Panc1 (cell line): Measurements from ENCODE around the gene GNB1. TPM values are rescaled to one million over a fixed set of nuclear protein-coding genes. Genes with fewer than 3 reads are reported as not detected.

ENCODE experiments used
- ATAC-seq: fragments of 200-7000 bp; cut with Tn5 transposase; 2 replicates; pipeline ENCODE4 v1.9.1; 2020; ENCODE audit warnings: mild to moderate bottlenecking, moderate library complexity
- BruUV-seq: library from RNA; stranded (reverse); fragments of 400-500 nt; replicated peaks from 2 replicates; lab custom pipeline; 2021; lab: Mats Ljungman, UMichigan
- CTCF ChIA-PET: fragments of 300-600 bp; sonication (Branson Sonifier 250); formaldehyde crosslinking; loops from one replicate; lab custom pipeline; 2022; ENCODE audit warnings: antibody characterized with exemption; lab: Charles Lee
- POLR2A ChIA-PET: fragments of 300-600 bp; sonication (Branson Sonifier 250); formaldehyde crosslinking; loops from one replicate; lab custom pipeline; 2022; ENCODE audit warnings: antibody characterized with exemption; lab: Charles Lee
- DNase-seq: peaks from one replicate; pipeline ENCODE4 v3.0.0-alpha.2; 2010; ENCODE audit warnings: low read depth, low spot score
- H3K27ac ChIP-seq: 2 replicates; pipeline ENCODE4 v1.5.1; 2011; ENCODE audit warnings: mild to moderate bottlenecking, low read length, inconsistent platforms
- H3K27me3 ChIP-seq: fragments of 200-500 bp; sonication (Bioruptor generic); 2 replicates; pipeline ENCODE4 v1.6.0; 2014; ENCODE audit warnings: low read length, inconsistent platforms; ENCODE audit not compliant: control insufficient read depth, insufficient read depth
- H3K36me3 ChIP-seq: fragments of 200-500 bp; sonication (Bioruptor generic); 2 replicates; pipeline ENCODE4 v1.5.1; 2014; ENCODE audit warnings: inconsistent platforms, mild to moderate bottlenecking, low read length, moderate library complexity; ENCODE audit not compliant: control insufficient read depth, insufficient read depth
- H3K4me1 ChIP-seq: 2 replicates; pipeline ENCODE4 v1.5.1; 2011; ENCODE audit warnings: inconsistent platforms, mild to moderate bottlenecking, low read length, moderate library complexity; ENCODE audit not compliant: control insufficient read depth, insufficient read depth
- H3K4me3 ChIP-seq, 2 experiments: 2 replicates each; pipeline ENCODE4 v1.5.1; 2011 to 2012; ENCODE audit warnings: low read depth in 2 of 2, low read length in 2 of 2, mild to moderate bottlenecking in 2 of 2, inconsistent platforms in 1 of 2, moderate library complexity in 1 of 2
- H3K9me3 ChIP-seq: fragments of 200-500 bp; sonication (Bioruptor generic); 2 replicates; pipeline ENCODE4 v1.5.1; 2014; ENCODE audit warnings: low read depth, mild to moderate bottlenecking, inconsistent platforms, low read length, moderate library complexity; ENCODE audit not compliant: control insufficient read depth, insufficient read depth
- POLR2AphosphoS5 ChIP-seq: IDR thresholded peaks from 2 replicates; pipeline ENCODE4 v1.6.1; 2012; ENCODE audit warnings: mild to moderate bottlenecking, low read depth, low read length, moderate library complexity
- SIN3A ChIP-seq: IDR thresholded peaks from 2 replicates; pipeline ENCODE4 v1.6.1; 2012; ENCODE audit warnings: low read depth, mild to moderate bottlenecking, low read length, moderate library complexity, borderline replicate concordance; ENCODE audit not compliant: insufficient read depth
- TCF7L2 ChIP-seq: IDR thresholded peaks from 2 replicates; pipeline ENCODE4 v1.6.1; 2011; ENCODE audit warnings: mild to moderate bottlenecking, low read depth, low read length, inconsistent platforms
- in situ Hi-C: cut with HindIII; loops from 2 replicates; pipeline ENCODE4 v1.10.0; 2016; ENCODE audit warnings: low sequenced_read_pairs, low pct_unique_long_range_greater_than_20kb
- intact Hi-C: fragments of 100-400 bp; cut with micrococcal nuclease; formaldehyde crosslinking; loops from one replicate; pipeline ENCODE4 v1.10.0; 2022; ENCODE audit not compliant: unreplicated experiment
- total RNA-seq: library from RNA; stranded (reverse); gene quantifications from one replicate; pipeline ENCODE4 v1.2.1, GENCODE V29; 2021; ENCODE audit not compliant: unreplicated experiment
- TF ChIP-seq, protein P1 (sequence below): fragments of 450-650 bp; IDR thresholded peaks from 2 replicates; pipeline ENCODE4 v1.5.1; 2017; ENCODE audit warnings: mild to moderate bottlenecking
- TF ChIP-seq, protein P2 (sequence below), 2 experiments: IDR thresholded peaks; 2 replicates each; pipeline ENCODE4 v1.6.1; 2011 to 2012; ENCODE audit warnings: low read depth in 2 of 2, control low read depth in 1 of 2, low read length in 1 of 2, mild to moderate bottlenecking in 1 of 2, moderate library complexity in 1 of 2; ENCODE audit not compliant: insufficient read depth in 1 of 2

Gene GNB1
- total RNA-seq, 1 experiment from 2014 or later: 499 TPM

- TF ChIP-seq POLR2AphosphoS5 (0 out of 2 replicates have a peak, but pooled peaks have one; percentile 2), SIN3A (no peak), TCF7L2 (no peak)
- TF ChIP-seq, protein P1, sequence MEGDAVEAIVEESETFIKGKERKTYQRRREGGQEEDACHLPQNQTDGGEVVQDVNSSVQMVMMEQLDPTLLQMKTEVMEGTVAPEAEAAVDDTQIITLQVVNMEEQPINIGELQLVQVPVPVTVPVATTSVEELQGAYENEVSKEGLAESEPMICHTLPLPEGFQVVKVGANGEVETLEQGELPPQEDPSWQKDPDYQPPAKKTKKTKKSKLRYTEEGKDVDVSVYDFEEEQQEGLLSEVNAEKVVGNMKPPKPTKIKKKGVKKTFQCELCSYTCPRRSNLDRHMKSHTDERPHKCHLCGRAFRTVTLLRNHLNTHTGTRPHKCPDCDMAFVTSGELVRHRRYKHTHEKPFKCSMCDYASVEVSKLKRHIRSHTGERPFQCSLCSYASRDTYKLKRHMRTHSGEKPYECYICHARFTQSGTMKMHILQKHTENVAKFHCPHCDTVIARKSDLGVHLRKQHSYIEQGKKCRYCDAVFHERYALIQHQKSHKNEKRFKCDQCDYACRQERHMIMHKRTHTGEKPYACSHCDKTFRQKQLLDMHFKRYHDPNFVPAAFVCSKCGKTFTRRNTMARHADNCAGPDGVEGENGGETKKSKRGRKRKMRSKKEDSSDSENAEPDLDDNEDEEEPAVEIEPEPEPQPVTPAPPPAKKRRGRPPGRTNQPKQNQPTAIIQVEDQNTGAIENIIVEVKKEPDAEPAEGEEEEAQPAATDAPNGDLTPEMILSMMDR: no peak
- DNase-seq: no peak
- no peaks in the 10 kb centered on the region for H3K9me3 ChIP-seq
- H3K27me3 ChIP-seq: no peaks in the 10 kb centered on the region
- intact Hi-C loops: no loop called here
- no peaks in the 10 kb centered on the region; the same call in 1 of the 2 replicates for H3K4me1 ChIP-seq
- H3K27ac ChIP-seq: no peak overlapping the region
- no peaks in the 10 kb centered on the region; the same call in 1 of the 2 replicates for H3K36me3 ChIP-seq
- H3K4me3 ChIP-seq: no peak overlapping the region
- ChIA-PET POLR2A (interaction anchor here (0.6 kb wide), 1 partner anchor 53 kb away, joined by 6 read pairs; no protein-coding TSS in a partner anchor), CTCF (interaction anchor here (0.7 kb wide), 1 partner anchor 62 kb away, joined by 4 read pairs; no protein-coding TSS in a partner anchor)
- no TSS peak for BruUV-seq
- in situ Hi-C loops: no loop called here
- ATAC-seq: no peak
Measured at GRCh38 chr1:1835546-1835945, 55.3 kb downstream of the GNB1 start.

DNA sequence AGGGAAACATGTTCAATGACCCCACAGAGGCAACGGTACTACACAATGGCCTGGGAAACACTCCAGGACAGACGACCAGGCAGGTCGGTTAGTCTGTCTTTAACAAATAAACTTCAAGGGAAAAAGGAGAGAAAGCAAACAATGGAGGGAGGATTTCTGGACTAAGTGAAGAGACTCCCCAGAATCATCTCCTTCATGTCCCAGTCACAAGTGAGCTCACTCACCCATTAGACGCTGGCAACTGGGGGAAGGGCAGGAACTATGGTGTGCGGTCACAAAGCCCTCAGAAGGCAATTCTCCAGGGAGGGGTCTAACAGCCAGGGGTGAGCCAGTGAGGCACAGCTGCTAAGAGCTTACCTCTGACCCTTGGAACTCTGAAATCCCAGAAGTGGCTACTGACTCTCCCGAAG is 57.0 kb downstream of the GNB1 start:
- ChIA-PET CTCF (no interaction called here), POLR2A (no interaction called here)
- Histone ChIP-seq H3K27me3 (no peaks in the 10 kb centered on the region), H3K9me3 (no peaks in the 10 kb centered on the region), H3K4me1 (no peaks in the 10 kb centered on the region; the same call in 1 of the 2 replicates), H3K27ac (no peak overlapping the region), H3K36me3 (no peaks in the 10 kb centered on the region; the same call in 1 of the 2 replicates), H3K4me3 (no peak overlapping the region)
- BruUV-seq: no TSS peak
- in situ Hi-C loops (no loop called here), intact Hi-C loops (no loop called here)
- ATAC-seq (no peak), DNase-seq (no peak)
- TF ChIP-seq, protein P2, sequence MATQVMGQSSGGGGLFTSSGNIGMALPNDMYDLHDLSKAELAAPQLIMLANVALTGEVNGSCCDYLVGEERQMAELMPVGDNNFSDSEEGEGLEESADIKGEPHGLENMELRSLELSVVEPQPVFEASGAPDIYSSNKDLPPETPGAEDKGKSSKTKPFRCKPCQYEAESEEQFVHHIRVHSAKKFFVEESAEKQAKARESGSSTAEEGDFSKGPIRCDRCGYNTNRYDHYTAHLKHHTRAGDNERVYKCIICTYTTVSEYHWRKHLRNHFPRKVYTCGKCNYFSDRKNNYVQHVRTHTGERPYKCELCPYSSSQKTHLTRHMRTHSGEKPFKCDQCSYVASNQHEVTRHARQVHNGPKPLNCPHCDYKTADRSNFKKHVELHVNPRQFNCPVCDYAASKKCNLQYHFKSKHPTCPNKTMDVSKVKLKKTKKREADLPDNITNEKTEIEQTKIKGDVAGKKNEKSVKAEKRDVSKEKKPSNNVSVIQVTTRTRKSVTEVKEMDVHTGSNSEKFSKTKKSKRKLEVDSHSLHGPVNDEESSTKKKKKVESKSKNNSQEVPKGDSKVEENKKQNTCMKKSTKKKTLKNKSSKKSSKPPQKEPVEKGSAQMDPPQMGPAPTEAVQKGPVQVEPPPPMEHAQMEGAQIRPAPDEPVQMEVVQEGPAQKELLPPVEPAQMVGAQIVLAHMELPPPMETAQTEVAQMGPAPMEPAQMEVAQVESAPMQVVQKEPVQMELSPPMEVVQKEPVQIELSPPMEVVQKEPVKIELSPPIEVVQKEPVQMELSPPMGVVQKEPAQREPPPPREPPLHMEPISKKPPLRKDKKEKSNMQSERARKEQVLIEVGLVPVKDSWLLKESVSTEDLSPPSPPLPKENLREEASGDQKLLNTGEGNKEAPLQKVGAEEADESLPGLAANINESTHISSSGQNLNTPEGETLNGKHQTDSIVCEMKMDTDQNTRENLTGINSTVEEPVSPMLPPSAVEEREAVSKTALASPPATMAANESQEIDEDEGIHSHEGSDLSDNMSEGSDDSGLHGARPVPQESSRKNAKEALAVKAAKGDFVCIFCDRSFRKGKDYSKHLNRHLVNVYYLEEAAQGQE (IDR thresholded peaks at IDR 0.05; ENCODE audit: insufficient read depth in 1 of 2, low read depth in 2 of 2, low read length in 1 of 2): no peak
- TF ChIP-seq SIN3A (no peak), TCF7L2 (no peak), POLR2AphosphoS5 (no peak)
- TF ChIP-seq, protein P1: no peak
